ENCODE data around the gene TMEM138.
A peak's percentile ranks its signal among the peaks of the same experiment; 100 is the strongest.

TMEM138 gene

GRCh38 chr11:61342207-61342803 is 19.9 kb upstream of the TMEM138 start:
- no peak for DNase-seq

DNA sequence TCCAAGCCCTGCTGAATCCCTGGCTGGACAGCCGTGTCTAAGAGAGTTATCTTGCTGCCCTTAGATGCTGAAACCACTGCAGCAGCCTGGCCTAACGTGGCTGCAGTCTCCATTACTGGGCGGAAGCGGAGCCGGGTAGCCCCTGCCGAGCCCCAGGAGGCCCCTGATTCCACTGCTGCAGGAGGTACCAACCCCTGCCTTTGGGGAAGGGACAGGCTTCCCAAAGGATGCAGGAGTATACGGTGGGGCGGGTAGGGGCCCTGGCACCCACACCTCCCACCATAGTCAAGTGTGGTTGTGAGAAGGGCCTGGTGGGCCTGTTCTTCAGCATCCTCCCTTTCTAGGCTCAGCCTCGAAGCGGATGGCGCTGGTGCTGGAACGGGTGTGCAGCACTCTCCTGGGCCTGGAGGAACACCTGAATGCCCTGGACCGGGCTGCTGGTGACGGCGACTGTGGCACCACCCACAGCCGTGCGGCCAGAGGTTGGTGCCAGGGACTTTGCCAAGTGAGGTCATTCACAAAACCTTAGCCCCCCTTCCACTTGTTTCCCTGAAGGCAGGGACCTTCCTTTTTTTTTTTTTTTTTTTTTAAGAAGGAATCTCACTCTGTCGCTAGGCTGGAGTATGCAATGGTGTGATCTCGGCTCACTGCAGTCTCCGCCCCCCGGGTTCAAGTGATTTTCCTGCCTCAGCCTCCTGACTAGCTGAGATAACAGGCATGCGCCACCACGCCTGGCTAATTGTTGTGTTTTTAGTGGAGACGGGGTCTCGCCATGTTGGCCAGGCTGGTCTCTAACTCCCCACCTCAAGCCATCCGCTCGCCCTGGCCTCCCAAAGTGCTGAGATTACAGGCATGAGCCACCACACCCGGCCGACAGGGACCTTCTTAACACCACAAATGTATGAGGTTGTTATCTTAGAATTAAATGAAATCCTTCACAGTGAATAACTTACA is 18.1 kb upstream of the TMEM138 start:
- no peak for DNase-seq

DNA sequence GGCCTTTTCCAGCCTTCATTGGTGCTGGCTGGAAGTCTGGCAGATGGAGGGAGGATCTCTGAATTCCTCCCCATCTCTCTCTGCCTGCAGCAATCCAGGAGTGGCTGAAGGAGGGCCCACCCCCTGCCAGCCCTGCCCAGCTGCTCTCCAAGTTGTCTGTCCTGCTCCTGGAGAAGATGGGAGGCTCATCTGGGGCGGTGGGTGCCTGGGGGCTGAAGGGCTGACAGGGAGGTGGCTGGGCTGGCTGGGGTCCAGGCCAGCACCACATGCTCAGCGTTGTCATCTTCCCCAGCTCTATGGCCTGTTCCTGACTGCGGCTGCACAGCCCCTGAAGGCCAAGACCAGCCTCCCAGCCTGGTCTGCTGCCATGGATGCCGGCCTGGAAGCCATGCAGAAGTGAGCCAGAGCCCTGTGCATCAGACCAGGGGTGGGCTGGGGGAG is 17.0 kb upstream of the TMEM138 start:
- peak; percentile 75 for DNase-seq

GRCh38 chr11:61345954-61346843 is 16.0 kb upstream of the TMEM138 start:
- no peak for DNase-seq

DNA sequence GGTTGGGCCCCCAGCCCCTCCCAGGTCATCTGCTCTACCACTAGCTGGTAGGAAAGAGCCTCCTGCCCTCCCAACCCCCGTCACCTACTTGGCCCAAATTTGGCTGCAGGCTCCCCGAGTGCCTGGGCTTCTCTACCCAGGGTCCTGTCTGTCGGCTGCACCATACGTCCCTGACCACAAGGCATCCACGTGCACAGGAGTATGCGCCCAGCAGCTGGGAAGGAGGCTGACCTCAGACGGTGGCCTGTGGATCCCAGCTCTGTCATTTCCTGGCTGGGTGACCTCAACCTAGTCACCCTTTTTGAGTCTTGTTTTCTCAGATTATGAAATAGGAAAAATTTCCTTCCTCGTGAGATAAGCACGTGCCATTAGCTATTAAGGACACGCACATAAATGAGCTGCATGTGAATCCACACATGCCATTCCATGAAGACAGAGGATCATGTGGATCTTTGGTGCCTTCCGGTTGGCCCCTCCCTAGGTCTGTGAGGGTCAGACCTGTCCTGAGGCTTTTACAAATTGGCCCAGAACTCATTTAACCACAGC is 14.2 kb upstream of the TMEM138 start:
- no peak for DNase-seq

- DNase-seq = no peak
These were observed 12.9 kb upstream of the TMEM138 start for GRCh38 chr11:61349189-61349751.

GRCh38 chr11:61349916-61350315 is 12.3 kb upstream of the TMEM138 start:
- DNase-seq = no peak

GRCh38 chr11:61350336-61350735 is 11.8 kb upstream of the TMEM138 start:
- DNase-seq = no peak

GRCh38 chr11:61350803-61351202 is 11.4 kb upstream of the TMEM138 start:
- DNase-seq = no peak

DNA sequence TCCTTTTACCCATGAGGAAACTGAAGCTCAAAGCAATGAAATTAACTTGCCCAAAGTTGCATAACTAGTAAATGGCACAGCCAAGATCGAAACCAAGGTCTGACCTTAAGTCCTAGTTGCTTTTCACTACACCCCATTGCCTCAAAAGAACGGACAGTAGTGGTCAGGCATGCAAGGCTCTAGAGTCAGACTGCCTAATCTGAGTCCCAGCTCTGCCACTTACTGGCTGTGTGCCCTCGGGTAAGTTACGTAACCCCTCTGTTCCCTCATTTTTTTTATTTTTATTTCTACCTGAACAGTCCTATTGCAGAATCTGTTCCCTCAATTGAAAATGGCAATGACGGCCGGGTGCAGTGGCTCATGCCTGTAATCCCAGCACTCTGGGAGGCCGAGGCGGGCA is 10.1 kb upstream of the TMEM138 start:
- no peak for DNase-seq

- DNase-seq = no peak
These were observed 8.8 kb upstream of the TMEM138 start for GRCh38 chr11:61353131-61354067.

GRCh38 chr11:61354208-61354607 is 8.0 kb upstream of the TMEM138 start:
- DNase-seq = no peak

DNA sequence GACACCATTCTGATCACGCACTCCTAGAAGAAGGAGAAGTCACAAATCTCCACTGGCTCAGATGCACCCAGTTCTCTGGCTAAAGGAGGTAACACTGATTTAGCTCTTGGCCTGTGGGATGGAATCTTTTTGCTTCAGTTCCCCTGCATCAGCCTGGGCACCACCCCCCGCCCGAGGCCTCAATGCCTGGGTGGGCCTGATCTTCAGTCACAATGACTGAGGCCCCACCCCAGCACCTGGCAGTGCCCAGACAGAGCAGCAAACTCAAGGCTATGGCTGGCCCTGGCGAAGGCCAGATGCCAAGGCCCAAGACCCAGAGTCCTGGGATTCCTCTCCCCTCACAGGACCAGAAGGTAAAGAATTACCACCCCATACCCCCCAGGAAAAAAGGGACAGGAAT is 5.5 kb upstream of the TMEM138 start:
- no peak for DNase-seq

DNA sequence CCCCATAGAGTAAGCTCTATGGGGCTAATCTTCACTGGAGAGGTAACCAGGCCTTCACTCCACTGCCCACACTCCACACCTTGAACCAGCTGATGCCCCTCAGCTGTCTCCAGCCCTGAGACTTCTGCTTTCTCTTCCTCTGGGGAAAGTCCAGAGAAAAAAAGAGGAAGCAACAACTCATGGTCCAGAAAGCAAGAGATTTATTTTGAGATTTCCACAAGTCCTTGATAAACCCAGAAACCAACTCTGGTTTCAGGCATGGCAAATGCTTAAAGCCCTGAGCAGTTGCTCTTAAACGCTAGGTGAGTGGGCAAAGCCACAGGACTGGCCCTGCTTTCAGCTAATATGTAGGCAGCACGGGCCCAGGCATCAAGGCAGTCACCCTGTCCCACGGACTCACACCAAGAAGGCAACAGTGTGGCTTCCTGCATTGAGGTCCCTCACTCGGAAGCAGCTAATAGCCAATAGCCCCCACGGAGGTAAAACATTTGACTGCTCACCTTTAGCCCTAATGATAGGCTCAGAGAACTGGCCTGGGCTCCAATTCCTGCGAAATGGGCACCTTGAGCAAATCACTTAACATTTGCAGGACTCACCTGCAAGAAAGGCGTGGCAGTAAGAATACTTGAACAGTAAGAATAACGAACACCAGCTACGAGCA is 4.8 kb upstream of the TMEM138 start:
- no peak for DNase-seq

DNA sequence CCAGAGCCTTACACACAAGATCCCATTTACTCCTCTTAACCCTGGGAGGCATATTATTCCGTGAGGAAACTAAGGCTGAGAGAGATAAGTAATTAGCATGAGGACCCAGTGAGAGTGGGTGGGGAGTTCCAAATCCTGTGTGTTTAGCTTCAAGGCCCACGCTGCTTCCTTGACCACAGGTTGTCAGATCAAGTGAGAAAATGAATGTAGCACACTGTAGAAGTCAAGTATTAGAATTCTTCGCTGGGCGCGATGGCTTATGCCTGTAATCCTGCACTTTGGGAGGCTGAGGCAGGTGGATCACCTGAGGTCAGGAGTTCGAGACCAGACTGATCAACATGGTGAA is 4.3 kb upstream of the TMEM138 start:
- DNase-seq = no peak

DNA sequence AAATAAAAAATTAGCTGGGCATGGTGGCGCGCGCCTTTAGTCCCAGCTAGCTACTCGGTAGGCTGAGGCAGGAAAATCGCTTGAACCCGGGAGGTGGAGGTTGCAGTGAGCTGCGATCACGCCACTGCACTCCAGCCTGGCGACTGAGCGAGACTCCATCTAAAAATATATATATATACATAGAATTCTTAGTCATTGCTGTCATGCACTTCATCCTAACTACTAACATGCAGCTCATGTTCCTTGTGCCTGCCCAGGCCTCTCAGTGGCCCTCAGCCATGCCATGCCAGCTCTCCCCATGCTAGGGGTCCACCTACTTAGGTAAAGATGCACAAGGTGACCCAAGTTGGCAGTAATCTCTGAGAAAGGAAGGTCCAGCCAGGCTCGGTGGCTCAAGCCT is 3.6 kb upstream of the TMEM138 start:
- no peak for DNase-seq

GRCh38 chr11:61359516-61359915 is 2.7 kb upstream of the TMEM138 start:
- DNase-seq = no peak

- no peak for DNase-seq
These were observed 885 bp upstream of the TMEM138 start for GRCh38 chr11:61361237-61361740.

DNA sequence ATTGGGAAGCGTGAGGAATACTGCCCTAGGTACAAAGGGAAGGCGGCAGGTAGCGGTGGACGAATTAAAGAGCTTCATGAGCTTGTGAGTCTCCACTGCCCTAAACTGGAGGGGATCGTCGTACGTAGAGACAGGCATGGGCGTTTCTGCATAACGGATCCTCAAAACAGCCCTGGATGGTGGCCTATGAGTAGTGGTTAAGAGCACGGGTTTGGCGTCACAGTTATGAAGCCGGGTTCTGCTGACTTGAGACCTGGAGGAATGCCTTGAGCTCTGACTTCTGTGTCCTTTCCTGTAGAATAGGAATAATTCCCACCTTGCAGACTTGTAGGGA is 335 bp downstream of the TMEM138 start:
- DNase-seq = peak; percentile 66

DNA sequence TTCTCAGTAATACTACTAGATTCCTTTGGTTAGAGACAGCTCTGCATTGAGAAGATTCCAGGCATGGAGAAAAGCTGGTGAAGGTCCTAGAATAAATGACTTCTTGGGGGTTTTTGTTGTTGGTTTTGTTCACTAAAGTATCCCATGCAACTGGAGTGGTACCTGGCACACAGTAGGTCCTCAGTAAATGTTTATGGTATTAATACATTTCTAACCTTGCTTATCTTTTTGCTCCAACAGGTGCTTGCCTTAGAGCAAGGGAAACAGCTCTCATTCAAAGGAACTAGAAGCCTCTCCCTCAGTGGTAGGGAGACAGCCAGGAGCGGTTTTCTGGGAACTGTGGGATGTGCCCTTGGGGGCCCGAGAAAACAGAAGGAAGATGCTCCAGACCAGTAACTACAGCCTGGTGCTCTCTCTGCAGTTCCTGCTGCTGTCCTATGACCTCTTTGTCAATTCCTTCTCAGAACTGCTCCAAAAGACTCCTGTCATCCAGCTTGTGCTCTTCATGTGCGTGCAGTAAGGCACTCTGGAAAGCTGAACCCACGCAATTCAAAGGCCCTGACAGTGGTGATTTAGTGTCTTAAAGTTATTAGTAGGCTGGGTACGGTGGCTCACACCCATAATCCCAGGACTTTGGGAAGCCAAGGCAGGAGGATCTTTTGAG is 2.0 kb downstream of the TMEM138 start:
- DNase-seq = no peak

All from NCI-H82 (cell line).